Suprapubic skin (tissue), 4 donors: ENCODE data around the gene TAAR6. TPM values are rescaled to one million over a fixed set of nuclear protein-coding genes. Genes with fewer than 3 reads are reported as not detected.

Source experiments
- DNase-seq, 2 donors: peaks; one replicate each; pipeline ENCODE4 v3.0.0-alpha.2; 2019; ENCODE audit warnings: low spot score in 2 of 2
- H3K27ac ChIP-seq: fragments of 200-600 bp; sonication (generic); one replicate; pipeline ENCODE4 v1.5.1; 2019
- H3K27me3 ChIP-seq: fragments of 200-600 bp; sonication (generic); one replicate; pipeline ENCODE4 v1.5.1; 2019
- H3K36me3 ChIP-seq: fragments of 200-600 bp; sonication (generic); one replicate; pipeline ENCODE4 v1.5.1; 2019
- H3K4me1 ChIP-seq: fragments of 200-600 bp; sonication (generic); one replicate; pipeline ENCODE4 v1.5.1; 2019
- H3K4me3 ChIP-seq: fragments of 200-600 bp; sonication (generic); one replicate; pipeline ENCODE4 v1.5.1; 2019; ENCODE audit warnings: mild to moderate bottlenecking
- H3K9me3 ChIP-seq: fragments of 200-600 bp; sonication (generic); one replicate; pipeline ENCODE4 v1.5.1; 2019
- EP300 ChIP-seq: sonication (generic); formaldehyde crosslinking; IDR thresholded peaks from one replicate; pipeline ENCODE4 v1.6.1; 2017; ENCODE audit warnings: antibody characterized with exemption
- POLR2A ChIP-seq, 2 donors: fragments of 450-650 bp; IDR thresholded peaks; one replicate each; pipeline ENCODE4 v1.6.1; 2017; ENCODE audit warnings: antibody characterized with exemption in 2 of 2, mild to moderate bottlenecking in 2 of 2, moderate library complexity in 2 of 2
- POLR2AphosphoS5 ChIP-seq, 3 donors: sonication (generic); formaldehyde crosslinking; IDR thresholded peaks; one replicate each; pipeline ENCODE4 v1.6.1; 2017; ENCODE audit warnings: antibody characterized with exemption in 3 of 3
- WGBS: methylation state at CpG from one replicate; pipeline ENCODE4 v1.1.5; 2018; 5-methylcytosine and 5-hydroxymethylcytosine counted together
- total RNA-seq, 4 donors: library from RNA; depleted of rRNA; stranded (reverse); fragments of >200 nt; gene quantifications; one replicate each; pipeline ENCODE4 v1.1.0, GENCODE V29; 2016
- TF ChIP-seq, protein P1 (sequence below), 2 donors: fragments of 200-600 bp in 1 of 2; fragments of 450-650 bp in 1 of 2; sonication (generic) in 1 of 2; IDR thresholded peaks; one replicate each; pipeline ENCODE4 v1.5.1; 2016 to 2019; ENCODE audit warnings: antibody characterized with exemption in 2 of 2, mild to moderate bottlenecking in 1 of 2, moderate library complexity in 1 of 2

Gene TAAR6
- total RNA-seq, 4 donors from 2014 or later: not detected

DNA sequence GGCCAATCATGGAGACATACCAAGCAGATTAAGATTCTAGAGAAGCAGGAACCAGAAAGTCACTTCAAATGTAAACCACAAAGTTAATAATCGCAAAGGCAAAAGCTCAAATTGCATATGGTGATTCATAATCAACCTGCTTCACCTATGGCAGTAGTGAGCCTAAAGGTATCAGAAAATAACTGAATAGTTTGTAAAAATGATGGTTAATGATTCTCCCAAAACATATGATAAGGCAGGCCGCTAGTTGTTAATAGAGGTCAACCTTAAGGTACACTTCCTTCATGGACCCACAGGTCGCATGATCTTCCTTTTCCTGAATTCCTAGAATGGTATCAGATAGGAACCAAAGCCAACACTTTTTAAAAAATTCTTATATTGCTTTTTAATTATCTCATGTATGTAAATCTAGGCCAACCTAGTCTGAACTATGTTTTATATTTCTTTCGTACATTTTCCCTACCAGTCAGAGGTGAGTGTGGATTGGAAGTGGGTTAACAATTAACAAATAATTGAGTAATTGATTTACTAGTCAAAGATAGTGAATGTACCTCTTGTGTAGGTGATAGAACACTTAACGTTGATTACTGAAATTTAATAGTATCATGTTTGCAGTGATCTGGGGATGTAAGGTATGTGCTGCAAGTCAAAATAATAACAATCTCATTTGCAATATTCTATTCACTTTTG, 37.6 kb downstream of the TAAR6 start:
- Histone ChIP-seq H3K27ac (no peak overlapping the region), H3K4me1 (no peaks in the 10 kb centered on the region), H3K4me3 (no peak overlapping the region), H3K36me3 (no peaks in the 10 kb centered on the region), H3K27me3 (no peaks in the 10 kb centered on the region), H3K9me3 (no peaks in the 10 kb centered on the region)
- DNase-seq: no peak
- TF ChIP-seq POLR2AphosphoS5 (IDR thresholded peaks at IDR 0.05): no peak
- no peak for TF ChIP-seq EP300
- no peak for TF ChIP-seq POLR2A (IDR thresholded peaks at IDR 0.05)
- TF ChIP-seq, protein P1, sequence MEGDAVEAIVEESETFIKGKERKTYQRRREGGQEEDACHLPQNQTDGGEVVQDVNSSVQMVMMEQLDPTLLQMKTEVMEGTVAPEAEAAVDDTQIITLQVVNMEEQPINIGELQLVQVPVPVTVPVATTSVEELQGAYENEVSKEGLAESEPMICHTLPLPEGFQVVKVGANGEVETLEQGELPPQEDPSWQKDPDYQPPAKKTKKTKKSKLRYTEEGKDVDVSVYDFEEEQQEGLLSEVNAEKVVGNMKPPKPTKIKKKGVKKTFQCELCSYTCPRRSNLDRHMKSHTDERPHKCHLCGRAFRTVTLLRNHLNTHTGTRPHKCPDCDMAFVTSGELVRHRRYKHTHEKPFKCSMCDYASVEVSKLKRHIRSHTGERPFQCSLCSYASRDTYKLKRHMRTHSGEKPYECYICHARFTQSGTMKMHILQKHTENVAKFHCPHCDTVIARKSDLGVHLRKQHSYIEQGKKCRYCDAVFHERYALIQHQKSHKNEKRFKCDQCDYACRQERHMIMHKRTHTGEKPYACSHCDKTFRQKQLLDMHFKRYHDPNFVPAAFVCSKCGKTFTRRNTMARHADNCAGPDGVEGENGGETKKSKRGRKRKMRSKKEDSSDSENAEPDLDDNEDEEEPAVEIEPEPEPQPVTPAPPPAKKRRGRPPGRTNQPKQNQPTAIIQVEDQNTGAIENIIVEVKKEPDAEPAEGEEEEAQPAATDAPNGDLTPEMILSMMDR (IDR thresholded peaks at IDR 0.05): no peak
- WGBS: 90% methylated on average over 5 of the region's 5 CpGs

DNA sequence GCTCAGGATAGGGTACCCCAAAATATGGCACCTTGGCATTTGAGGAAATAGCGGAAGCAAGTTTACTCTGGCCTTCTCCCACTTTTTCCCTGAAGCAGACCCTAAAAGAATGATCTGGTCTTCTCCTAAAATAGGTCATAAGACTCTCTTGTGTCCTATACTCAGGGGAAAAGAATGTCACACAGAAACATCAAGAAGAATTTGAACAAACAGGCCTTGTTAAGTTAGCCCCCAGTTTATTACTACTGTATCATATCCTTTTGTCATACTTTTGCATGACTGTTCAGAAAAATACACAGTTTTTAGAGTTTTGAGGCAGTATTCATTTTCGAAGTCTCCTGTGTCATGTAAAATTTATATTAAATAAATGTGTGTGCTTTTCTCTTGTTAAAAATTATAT, 41.5 kb downstream of the TAAR6 start:
- Histone ChIP-seq H3K36me3 (no peaks in the 10 kb centered on the region), H3K27ac (no peak overlapping the region), H3K4me3 (no peak overlapping the region), H3K27me3 (no peaks in the 10 kb centered on the region), H3K4me1 (no peaks in the 10 kb centered on the region), H3K9me3 (no peaks in the 10 kb centered on the region)
- WGBS: 85% methylated on average over 2 of the region's 2 CpGs
- TF ChIP-seq, protein P1 (IDR thresholded peaks at IDR 0.05): no peak
- TF ChIP-seq EP300: no peak
- TF ChIP-seq POLR2AphosphoS5 (IDR thresholded peaks at IDR 0.05): no peak
- TF ChIP-seq POLR2A (IDR thresholded peaks at IDR 0.05): no peak
- DNase-seq: no peak

- Histone ChIP-seq H3K27me3 (no peaks in the 10 kb centered on the region), H3K27ac (no peak overlapping the region), H3K4me1 (no peaks in the 10 kb centered on the region), H3K4me3 (no peak overlapping the region), H3K36me3 (no peaks in the 10 kb centered on the region), H3K9me3 (no peaks in the 10 kb centered on the region)
- no peak for DNase-seq
- TF ChIP-seq, protein P1 (IDR thresholded peaks at IDR 0.05): no peak
- no peak for TF ChIP-seq EP300
- TF ChIP-seq POLR2AphosphoS5 (IDR thresholded peaks at IDR 0.05): no peak
- no peak for TF ChIP-seq POLR2A (IDR thresholded peaks at IDR 0.05)
- WGBS: 57% methylated on average over 4 of the region's 4 CpGs
These were observed 42.5 kb downstream of the TAAR6 start for GRCh38 chr6:132612449-132613108.

DNA sequence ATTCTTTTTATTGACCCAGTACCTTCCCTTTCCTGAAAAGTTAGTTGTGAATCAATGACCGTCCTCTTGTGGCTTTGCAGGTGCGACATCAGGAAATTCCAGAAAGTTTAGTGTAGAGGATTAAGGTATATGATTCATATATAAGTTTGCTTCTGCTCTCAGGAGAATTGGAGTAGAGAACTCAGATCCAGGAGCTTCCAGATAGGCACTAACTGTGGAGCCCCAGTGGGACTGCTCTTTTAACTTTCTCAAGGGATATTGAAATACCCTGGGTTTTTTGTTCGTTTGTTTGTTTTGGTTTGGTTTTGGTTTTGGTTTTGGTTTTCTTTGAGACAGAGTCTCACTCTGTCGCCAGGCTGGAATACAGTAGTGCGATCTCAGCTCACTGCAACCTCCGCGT, 44.4 kb downstream of the TAAR6 start:
- 66% methylated on average over 7 of the region's 7 CpGs for WGBS
- H3K27me3 ChIP-seq: no peaks in the 10 kb centered on the region
- H3K27ac ChIP-seq: no peak overlapping the region
- no peaks in the 10 kb centered on the region for H3K9me3 ChIP-seq
- H3K4me3 ChIP-seq: no peak overlapping the region
- DNase-seq: no peak
- H3K4me1 ChIP-seq: no peaks in the 10 kb centered on the region
- TF ChIP-seq, protein P1 (IDR thresholded peaks at IDR 0.05): no peak
- no peak for TF ChIP-seq POLR2AphosphoS5 (IDR thresholded peaks at IDR 0.05)
- no peak for TF ChIP-seq EP300
- H3K36me3 ChIP-seq: no peaks in the 10 kb centered on the region

- no peak for TF ChIP-seq EP300
- no peak for TF ChIP-seq POLR2A (IDR thresholded peaks at IDR 0.05)
- no peak for TF ChIP-seq POLR2AphosphoS5 (IDR thresholded peaks at IDR 0.05)
- TF ChIP-seq, protein P1 (IDR thresholded peaks at IDR 0.05): no peak
- Histone ChIP-seq H3K36me3 (no peaks in the 10 kb centered on the region), H3K27me3 (no peaks in the 10 kb centered on the region), H3K9me3 (no peaks in the 10 kb centered on the region), H3K4me3 (no peak overlapping the region), H3K4me1 (no peaks in the 10 kb centered on the region), H3K27ac (no peak overlapping the region)
- WGBS: 24% methylated on average over 1 of the region's 1 CpG
- DNase-seq: no peak
These were observed 46.6 kb downstream of the TAAR6 start for GRCh38 chr6:132616677-132617076.
